H1 (cell line): ENCODE data around the gene SPTBN1. TPM values are rescaled to one million over a fixed set of nuclear protein-coding genes. Genes with fewer than 3 reads are reported as not detected.

Source experiments
- CTCF ChIA-PET: fragments of 300-600 bp; sonication (Branson Sonifier 250); formaldehyde crosslinking; loops from one replicate; lab custom pipeline; 2021; ENCODE audit not compliant: partially characterized antibody; lab: Charles Lee
- POLR2A ChIA-PET: fragments of 300-600 bp; sonication (Branson Sonifier 250); formaldehyde crosslinking; loops from one replicate; lab custom pipeline; 2021; ENCODE audit warnings: inconsistent platforms; ENCODE audit not compliant: partially characterized antibody; lab: Charles Lee
- DNase-seq, 2 experiments: peaks; one replicate each; pipeline versions ENCODE4 v3.0.0 to v3.0.0-alpha.2; 2010 to 2022; ENCODE audit warnings: low spot score in 2 of 2, low read depth in 1 of 2, mixed read lengths in 1 of 2
- FAIRE-seq: peaks from 2 replicates; lab custom pipeline; 2011; peaks lifted over from hg19 to GRCh38; lab: Jason Lieb, UNC
- H2AFZ ChIP-seq: 2 replicates; pipeline ENCODE4 v1.8.1; 2012; ENCODE audit warnings: low read length, inconsistent platforms
- H2AK5ac ChIP-seq: 2 replicates; pipeline ENCODE4 v1.6.1; 2013; ENCODE audit warnings: low read depth, low read length
- H2BK120ac ChIP-seq: replicated peaks from 2 replicates; pipeline ENCODE3; 2013; ENCODE audit warnings: low read depth, low read length, inconsistent platforms
- H2BK12ac ChIP-seq: 2 replicates; pipeline ENCODE4 v1.6.1; 2013; ENCODE audit warnings: low read depth, low read length
- H2BK15ac ChIP-seq: 2 replicates; pipeline ENCODE4 v1.6.1; 2013; ENCODE audit warnings: low read length
- H2BK20ac ChIP-seq: 2 replicates; pipeline ENCODE4 v1.6.1; 2013; ENCODE audit warnings: low read length
- H2BK5ac ChIP-seq: 2 replicates; pipeline ENCODE4 v1.6.1; 2013; ENCODE audit warnings: low read depth, low read length
- H3K14ac ChIP-seq: 2 replicates; pipeline ENCODE4 v1.6.1; 2013; ENCODE audit warnings: inconsistent platforms; ENCODE audit not compliant: insufficient read length
- H3K18ac ChIP-seq: 2 replicates; pipeline ENCODE4 v1.6.1; 2013; ENCODE audit warnings: low read length; ENCODE audit errors: extremely low read depth
- H3K23ac ChIP-seq: 2 replicates; pipeline ENCODE4 v1.6.1; 2013; ENCODE audit warnings: inconsistent platforms; ENCODE audit not compliant: insufficient read length
- H3K23me2 ChIP-seq: 2 replicates; pipeline ENCODE4 v1.6.1; 2013; ENCODE audit warnings: low read depth, low read length
- H3K27ac ChIP-seq: 2 replicates; pipeline ENCODE4 v1.6.1; 2011; ENCODE audit warnings: low read depth, low read length, inconsistent platforms
- H3K27me3 ChIP-seq, 4 experiments: replicated peaks in 1 of 4; 1 replicate in 1 of 4; 2 replicates in 3 of 4; pipeline versions ENCODE4 v1.6.1 to v1.8.1; 2011 to 2013; ENCODE audit warnings: low read length in 3 of 4, mild to moderate bottlenecking in 3 of 4, inconsistent platforms in 2 of 4, mixed read lengths in 2 of 4, moderate library complexity in 1 of 4; ENCODE audit not compliant: control insufficient read depth in 3 of 4, insufficient read depth in 3 of 4; ENCODE audit errors: extremely low read depth in 1 of 4
- H3K36me3 ChIP-seq, 4 experiments: 2 replicates each; pipeline versions ENCODE4 v1.6.1 to v1.8.1; 2011 to 2013; ENCODE audit warnings: mild to moderate bottlenecking in 4 of 4, low read length in 3 of 4, moderate library complexity in 2 of 4, control low read depth in 1 of 4, inconsistent platforms in 1 of 4; ENCODE audit not compliant: insufficient read depth in 4 of 4, control insufficient read depth in 2 of 4
- H3K4ac ChIP-seq: replicated peaks from 2 replicates; pipeline ENCODE3; 2013; ENCODE audit warnings: low read length, low read depth, mixed read lengths, inconsistent platforms; ENCODE audit not compliant: insufficient read length
- H3K4me1 ChIP-seq, 4 experiments: replicated peaks in 1 of 4; 1 replicate in 1 of 4; 2 replicates in 3 of 4; pipeline versions ENCODE4 v1.6.1 to v1.8.1; 2011 to 2013; ENCODE audit warnings: low read length in 3 of 4, inconsistent platforms in 2 of 4, mixed read lengths in 1 of 4; ENCODE audit not compliant: insufficient read depth in 4 of 4, control insufficient read depth in 3 of 4
- H3K4me2 ChIP-seq, 2 experiments: 2 replicates each; pipeline versions ENCODE4 v1.6.1 to v1.8.1; 2011 to 2013; ENCODE audit warnings: low read depth in 2 of 2, low read length in 2 of 2, control low read depth in 1 of 2, inconsistent platforms in 1 of 2, mild to moderate bottlenecking in 1 of 2; ENCODE audit not compliant: insufficient read depth in 1 of 2
- H3K4me3 ChIP-seq, 4 experiments: fragments of 200-600, 300-600 bp in 1 of 4; sonication (generic), shearing (Covaris generic), sonication (Bioruptor Twin) in 1 of 4; 2 replicates each; pipeline versions ENCODE4 v1.5.1 to v1.8.1; 2011 to 2016; ENCODE audit warnings: low read length in 4 of 4, low read depth in 3 of 4, control low read depth in 2 of 4, inconsistent platforms in 2 of 4, mild to moderate bottlenecking in 2 of 4, mixed read lengths in 1 of 4, moderate library complexity in 1 of 4; ENCODE audit not compliant: insufficient read depth in 2 of 4; ENCODE audit errors: extremely low read depth in 1 of 4
- H3K56ac ChIP-seq: replicated peaks from 2 replicates; pipeline ENCODE3; 2013; ENCODE audit warnings: low read depth, mild to moderate bottlenecking, mixed read lengths, low read length, inconsistent platforms; ENCODE audit not compliant: insufficient read length
- H3K79me1 ChIP-seq: 2 replicates; pipeline ENCODE4 v1.6.1; 2013; ENCODE audit warnings: low read depth, low read length, control low read depth
- H3K79me2 ChIP-seq, 2 experiments: 2 replicates each; pipeline versions ENCODE4 v1.6.1 to v1.8.1; 2012 to 2013; ENCODE audit warnings: low read length in 2 of 2, mild to moderate bottlenecking in 2 of 2, inconsistent platforms in 1 of 2; ENCODE audit not compliant: insufficient read depth in 2 of 2, control insufficient read depth in 1 of 2
- H3K9ac ChIP-seq, 4 experiments: replicated peaks in 1 of 4; 1 replicate in 1 of 4; 2 replicates in 3 of 4; pipeline versions ENCODE4 v1.6.1 to v1.8.1; 2011 to 2013; ENCODE audit warnings: low read depth in 3 of 4, low read length in 3 of 4, control low read depth in 2 of 4, mild to moderate bottlenecking in 2 of 4, moderate library complexity in 2 of 4, inconsistent platforms in 1 of 4; ENCODE audit errors: extremely low read depth in 1 of 4
- H3K9me3 ChIP-seq, 2 experiments: 2 replicates each; pipeline versions ENCODE4 v1.6.1 to v1.8.1; 2012 to 2013; ENCODE audit warnings: mild to moderate bottlenecking in 2 of 2, moderate library complexity in 2 of 2, control low read depth in 1 of 2, inconsistent platforms in 1 of 2, low read depth in 1 of 2, low read length in 1 of 2, mixed read lengths in 1 of 2; ENCODE audit not compliant: insufficient read depth in 2 of 2
- H4K20me1 ChIP-seq, 2 experiments: replicated peaks in 1 of 2; 2 replicates each; pipeline versions ENCODE3 to v1.8.1; 2011 to 2013; ENCODE audit warnings: inconsistent platforms in 2 of 2, low read length in 2 of 2, mild to moderate bottlenecking in 1 of 2; ENCODE audit not compliant: insufficient read depth in 2 of 2, control insufficient read depth in 1 of 2
- H4K5ac ChIP-seq: 2 replicates; pipeline ENCODE4 v1.6.1; 2013; ENCODE audit warnings: low read length, low read depth, mixed read lengths, inconsistent platforms; ENCODE audit not compliant: insufficient read length
- H4K8ac ChIP-seq: 2 replicates; pipeline ENCODE4 v1.8.0; 2013; ENCODE audit warnings: mild to moderate bottlenecking, moderate library complexity, low read length, inconsistent platforms; ENCODE audit not compliant: insufficient read depth; ENCODE audit errors: extremely low read depth
- H4K91ac ChIP-seq: replicated peaks from 2 replicates; pipeline ENCODE3; 2013; ENCODE audit warnings: low read length, mixed read lengths, inconsistent platforms; ENCODE audit not compliant: insufficient read length
- ASH2L ChIP-seq: fragments of 200-600, 300-600 bp; sonication (generic); IDR thresholded peaks from one replicate; pipeline ENCODE4 v1.7.1; 2017; ENCODE audit warnings: low read length
- CBX5 ChIP-seq: fragments of 300-800, 300-1000 bp; sonication (generic); IDR thresholded peaks from 2 replicates; pipeline ENCODE4 v1.7.1; 2016; ENCODE audit warnings: antibody characterized with exemption, low read length, low read depth
- CREB1 ChIP-seq: IDR thresholded peaks from 2 replicates; pipeline ENCODE4 v1.6.1; 2012; ENCODE audit warnings: inconsistent platforms
- MAX ChIP-seq: IDR thresholded peaks from 2 replicates; pipeline ENCODE4 v1.6.1; 2012; ENCODE audit warnings: inconsistent platforms
- RAD21 ChIP-seq, 2 experiments: IDR thresholded peaks in 1 of 2; conservative IDR thresholded peaks in 1 of 2; 2 replicates each; pipeline ENCODE4 v1.6.1; 2011; ENCODE audit warnings: low read depth in 2 of 2, low read length in 2 of 2, improper control_type of control experiment in 1 of 2, inconsistent platforms in 1 of 2, mild to moderate bottlenecking in 1 of 2, moderate library complexity in 1 of 2
- SIRT6 ChIP-seq: IDR thresholded peaks from one replicate; pipeline ENCODE4 v1.7.1; 2012; ENCODE audit warnings: low read length, inconsistent platforms
- SIX5 ChIP-seq: IDR thresholded peaks from 2 replicates; pipeline ENCODE4 v1.6.1; 2011; ENCODE audit warnings: mild to moderate bottlenecking, low read depth, low read length
- WGBS, 2 experiments: shearing (Covaris generic) in 1 of 2; methylation state at CpG; one replicate each; pipeline versions ENCODE4 v1.1.6 to v1.1.7; 2013 to 2015; ENCODE audit warnings: low lambda C conversion rate in 2 of 2, mixed read lengths in 2 of 2, inconsistent platforms in 1 of 2, low coverage in 1 of 2, missing lambda C conversion rate in 1 of 2; ENCODE audit not compliant: insufficient replicate concordance in 2 of 2, insufficient coverage in 1 of 2, insufficient read length in 1 of 2; ENCODE audit errors: extremely low coverage in 1 of 2, missing lambda C conversion rate in 1 of 2; 5-methylcytosine and 5-hydroxymethylcytosine counted together
- polyA plus RNA-seq, 7 experiments: library from polyadenylated mRNA; depleted of rRNA in 3 of 7; stranded (reverse) in 5 of 7; unstranded in 2 of 7; fragments of >200 nt in 5 of 7; fragments of 200-250 nt in 2 of 7; gene quantifications; 1 replicate in 5 of 7; 2 replicates in 1 of 7; 4 replicates in 1 of 7; pipeline versions ENCODE4 v1.2.1 to v1.2.3, GENCODE V29; 2011 to 2013; ENCODE audit warnings: missing spikeins in 2 of 7, mixed read lengths in 2 of 7
- total RNA-seq: library from RNA; stranded (reverse); fragmentation: NEBNext Ultra II Directional; extraction: Animal tissue kit (Norgen Biotek cat#: 25700); gene quantifications from 2 replicates; pipeline ENCODE4 v1.2.1, GENCODE V29; 2021

SPTBN1 gene
- total and polyA plus RNA-seq, 2 of the 8 experiments (the other 6 are each of a cell fraction or from before 2014, with no cell fraction given): 31.8 to 180 TPM

- CTCF ChIA-PET: interaction anchor here (0.8 to 1.5 kb wide), 2 partner anchors 25 to 58 kb away, joined by 3 read pairs; no protein-coding TSS in a partner anchor
These were observed 153.1 kb downstream of the SPTBN1 start for GRCh38 chr2:54609241-54609640.

More at GRCh38 chr2:54609241-54609640, 153.1 kb downstream of the SPTBN1 start:
- Histone ChIP-seq H4K5ac (no peak overlapping the region), H3K79me1 (peaks cover 18% of the 10 kb centered on the region; the same call in 1 of the 2 replicates), H3K14ac (no peak overlapping the region), H4K91ac (no peak overlapping the region), H2BK20ac (no peak overlapping the region), H3K4me1 (peaks cover 3 to 13% (median 7%) of the 10 kb centered on the region in 4 experiments), H3K79me2 (peaks cover 26 to 90% of the 10 kb centered on the region in 2 experiments), H2AFZ (no peak overlapping the region), H3K27ac (no peak overlapping the region), H2BK15ac (no peak overlapping the region), H3K9me3 (no peaks in the 10 kb centered on the region), H2BK120ac (no peak overlapping the region), H4K20me1 (peaks cover 4 to 26% of the 10 kb centered on the region in 2 experiments), H3K4me3 (no peak overlapping the region), H4K8ac (no peak overlapping the region), H3K9ac (no peak overlapping the region), H3K4ac (no peak overlapping the region), H3K18ac (no peak overlapping the region), H2AK5ac (no peak overlapping the region), H3K23ac (no peak overlapping the region), H3K4me2 (no peak overlapping the region), H3K23me2 (no peaks in the 10 kb centered on the region), H2BK12ac (no peak overlapping the region), H3K36me3 (peaks cover 0 to 20% (median 0%) of the 10 kb centered on the region in 4 experiments; a peak in 3 of 8 replicates), H3K27me3 (no peaks in the 10 kb centered on the region), H2BK5ac (no peak overlapping the region), H3K56ac (no peak overlapping the region)
- WGBS, 2 experiments: 93% methylated on average over 5 of the region's 5 CpGs; no CpG with 5 or more reads in 1 of the 2 experiments
- no peak for DNase-seq
- no peak for FAIRE-seq
- TF ChIP-seq CBX5 (no peak), CREB1 (no peak), SIRT6 (no peak), MAX (no peak), ASH2L (no peak), RAD21 (IDR thresholded peaks at IDR 0.05 in 1 of 2, conservative IDR thresholded peaks at IDR 0.05 in 1 of 2; ENCODE audit: low read depth in 2 of 2, low read length in 2 of 2) (no peak), SIX5 (no peak)
- POLR2A ChIA-PET: interaction anchor here (1.3 kb wide), 2 partner anchors 13 to 51 kb away, joined by 4 read pairs; no protein-coding TSS in a partner anchor
